ENCODE data around the gene CHORDC1. TPM values are rescaled to one million over a fixed set of nuclear protein-coding genes. Genes with fewer than 3 reads are reported as not detected.

Gene CHORDC1
- total and polyA plus RNA-seq, 2 of the 8 experiments (the other 6 are each of a cell fraction or from before 2014, with no cell fraction given), result 28.9 to 97.1 TPM

GRCh38 chr11:90252053-90252452, 29.2 kb upstream of the CHORDC1 start (continued):
- TF ChIP-seq ATF3 (IDR thresholded peaks at IDR 0.05; ENCODE audit: insufficient read depth, low read depth, low read length), result no peak
- TF ChIP-seq EP300 (IDR thresholded peaks at IDR 0.05; ENCODE audit: borderline replicate concordance in 1 of 2, low read depth in 2 of 2, low read length in 2 of 2), result no peak
- no peak for TF ChIP-seq RAD21 (IDR thresholded peaks at IDR 0.05 in 1 of 2, conservative IDR thresholded peaks at IDR 0.05 in 1 of 2; ENCODE audit: low read depth in 2 of 2, low read length in 2 of 2)
- TF ChIP-seq E2F6 (IDR thresholded peaks at IDR 0.05), result no peak
- no peak for TF ChIP-seq TAF7 (optimal IDR thresholded peaks at IDR 0.05; ENCODE audit: borderline replicate concordance, low read depth, low read length)
